ENCODE data around the gene PCBP3.

- TF ChIP-seq, protein P1, sequence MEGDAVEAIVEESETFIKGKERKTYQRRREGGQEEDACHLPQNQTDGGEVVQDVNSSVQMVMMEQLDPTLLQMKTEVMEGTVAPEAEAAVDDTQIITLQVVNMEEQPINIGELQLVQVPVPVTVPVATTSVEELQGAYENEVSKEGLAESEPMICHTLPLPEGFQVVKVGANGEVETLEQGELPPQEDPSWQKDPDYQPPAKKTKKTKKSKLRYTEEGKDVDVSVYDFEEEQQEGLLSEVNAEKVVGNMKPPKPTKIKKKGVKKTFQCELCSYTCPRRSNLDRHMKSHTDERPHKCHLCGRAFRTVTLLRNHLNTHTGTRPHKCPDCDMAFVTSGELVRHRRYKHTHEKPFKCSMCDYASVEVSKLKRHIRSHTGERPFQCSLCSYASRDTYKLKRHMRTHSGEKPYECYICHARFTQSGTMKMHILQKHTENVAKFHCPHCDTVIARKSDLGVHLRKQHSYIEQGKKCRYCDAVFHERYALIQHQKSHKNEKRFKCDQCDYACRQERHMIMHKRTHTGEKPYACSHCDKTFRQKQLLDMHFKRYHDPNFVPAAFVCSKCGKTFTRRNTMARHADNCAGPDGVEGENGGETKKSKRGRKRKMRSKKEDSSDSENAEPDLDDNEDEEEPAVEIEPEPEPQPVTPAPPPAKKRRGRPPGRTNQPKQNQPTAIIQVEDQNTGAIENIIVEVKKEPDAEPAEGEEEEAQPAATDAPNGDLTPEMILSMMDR (IDR thresholded peaks at IDR 0.05), result no peak
- TF ChIP-seq POLR2A (IDR thresholded peaks at IDR 0.05), result no peak
These were observed 228.2 kb downstream of the PCBP3 start for GRCh38 chr21:45871616-45872236.

Data from right lobe of liver (tissue), 4 donors.